Inflammatory macrophage treated with lipopolysaccharide for 1 hour (primary cell): ENCODE data around the gene PRXL2A.
A peak's percentile ranks its signal among the peaks of the same experiment; 100 is the strongest.
"Not testable (repeated sequence)": the region's sequence is repeated elsewhere in the genome, so short reads cannot be mapped to it uniquely, and the experiment has no call there.

Experiments
- DNase-seq, 2 donors: peaks; one replicate each; pipeline ENCODE4 v3.0.0-alpha.2; 2020 to 2022

Gene PRXL2A

DNA sequence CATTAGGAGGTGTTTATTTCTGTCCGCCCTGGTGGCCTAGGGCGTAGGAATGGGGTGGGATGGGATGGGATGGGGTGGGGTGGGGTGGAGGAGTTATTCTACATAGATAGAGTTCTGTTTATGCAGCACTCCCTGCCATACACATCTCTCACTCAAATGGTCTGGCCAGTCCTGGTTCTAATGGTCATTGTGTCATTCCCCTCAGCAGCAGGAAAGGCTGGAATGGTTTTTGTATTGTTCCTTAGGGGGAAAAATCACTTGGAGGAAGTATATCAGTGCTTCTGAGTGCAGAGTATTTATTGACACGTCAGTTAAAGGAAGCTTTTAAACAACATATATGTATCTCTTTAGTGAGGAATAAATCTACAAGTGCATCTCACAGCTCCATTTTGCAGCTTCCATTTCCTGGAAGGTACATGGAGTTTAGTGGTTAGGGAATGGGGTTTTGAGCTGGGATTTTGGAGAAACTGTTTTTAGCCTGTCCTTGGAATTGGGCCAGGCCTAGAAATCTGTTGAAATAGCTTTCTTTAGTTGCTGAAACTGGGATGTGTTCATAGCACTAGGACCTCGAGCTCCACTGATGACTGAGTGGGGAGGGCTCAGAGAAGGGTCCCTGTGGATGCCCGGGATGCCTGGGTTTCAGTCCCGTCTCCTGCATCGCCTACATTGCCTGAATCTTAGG is 54.1 kb downstream of the PRXL2A start:
- no peak for DNase-seq

DNA sequence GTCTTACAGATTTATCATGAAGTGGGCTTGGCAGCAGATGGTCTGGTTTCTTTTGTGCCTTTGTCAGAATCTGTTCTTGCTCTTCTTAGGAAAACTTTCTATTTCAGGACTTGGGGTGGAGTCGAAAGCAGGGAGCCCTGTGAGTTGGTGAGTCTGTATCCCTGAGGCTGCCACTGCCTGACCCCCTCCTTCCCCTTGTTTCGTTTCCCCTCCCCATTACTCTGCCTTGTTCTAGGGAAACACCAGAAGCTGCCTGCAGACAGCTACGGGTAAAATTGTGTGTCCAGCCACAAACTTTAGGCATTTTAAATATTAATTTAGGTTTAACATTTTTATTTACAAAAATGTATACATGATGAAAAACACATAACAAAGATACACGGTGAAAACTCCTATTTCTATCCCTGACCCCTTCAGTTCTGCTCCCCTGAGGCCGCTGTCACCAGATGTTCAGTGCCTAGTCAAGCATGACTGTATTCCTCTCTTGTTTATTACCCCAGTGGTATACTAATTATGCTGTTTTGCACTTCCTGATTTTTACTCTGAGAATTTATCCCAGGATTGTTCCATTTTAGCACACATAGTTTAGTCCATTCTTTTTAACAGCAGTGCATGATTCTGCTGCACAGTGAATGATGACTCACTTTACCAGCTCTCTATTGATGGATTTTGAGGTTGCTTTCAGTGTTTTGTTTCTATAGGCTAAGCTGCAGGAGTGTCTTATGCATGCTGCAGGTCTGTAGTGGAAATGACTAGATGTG is 54.8 kb downstream of the PRXL2A start:
- peak in 1 of 2 donors; percentile 51 for DNase-seq

DNA sequence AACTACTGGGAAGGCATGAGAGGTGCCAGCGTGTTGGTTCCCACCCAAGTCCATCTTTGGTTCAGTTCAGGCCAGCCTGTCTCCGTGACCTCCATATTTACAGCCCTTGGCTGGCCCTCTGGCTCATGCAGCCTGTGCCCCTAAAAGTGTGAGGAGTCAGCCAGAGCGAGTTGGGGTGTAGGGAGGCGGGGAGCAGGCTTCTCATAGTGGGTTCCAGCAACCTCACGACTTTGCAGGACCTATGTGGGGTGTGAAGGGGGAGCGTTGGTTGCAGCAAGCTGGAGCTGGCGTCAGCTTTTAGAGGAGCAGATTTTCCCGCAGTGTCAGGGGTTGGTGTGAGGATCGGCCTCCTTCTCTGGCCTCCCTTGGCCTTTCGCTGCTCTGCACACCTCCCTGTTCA is 55.5 kb downstream of the PRXL2A start:
- DNase-seq = no peak

- DNase-seq = no peak
These were observed 56.5 kb downstream of the PRXL2A start for GRCh38 chr10:80464557-80465450.

GRCh38 chr10:80465451-80465835 is 57.1 kb downstream of the PRXL2A start:
- DNase-seq = no peak

- no peak for DNase-seq
These were observed 57.7 kb downstream of the PRXL2A start for GRCh38 chr10:80465839-80466590.

DNA sequence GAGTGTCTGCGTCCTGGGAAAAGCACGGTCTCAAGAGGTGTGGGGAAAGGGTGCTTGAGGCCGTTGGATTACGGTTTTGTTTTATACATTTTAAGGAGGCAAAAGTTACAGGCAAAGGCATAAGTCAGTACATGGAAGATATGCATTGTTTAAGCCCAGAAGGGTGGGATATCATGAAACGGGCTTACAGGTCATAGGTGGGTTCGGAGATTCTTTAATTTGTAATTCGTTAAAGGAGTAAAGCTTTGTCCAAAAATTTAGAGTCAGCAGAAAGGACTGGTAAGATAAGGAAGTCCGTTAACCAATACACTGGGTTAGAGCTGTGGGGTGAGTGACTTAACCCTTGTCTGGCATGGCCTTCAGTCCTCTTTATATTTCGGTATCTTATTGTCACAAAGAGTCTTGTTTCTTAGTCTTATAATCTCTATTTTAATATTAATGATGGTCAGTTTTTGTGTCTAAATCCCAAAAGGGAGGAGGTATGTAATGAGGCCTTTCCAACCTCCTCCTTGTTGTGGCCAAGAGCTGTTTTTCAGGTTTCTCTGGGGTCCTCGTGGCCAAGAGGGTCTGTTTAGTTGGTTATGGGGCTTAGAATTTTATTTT is 58.5 kb downstream of the PRXL2A start:
- DNase-seq = no peak

GRCh38 chr10:80468002-80468401 is 59.7 kb downstream of the PRXL2A start:
- no peak for DNase-seq

GRCh38 chr10:80468806-80469421 is 60.6 kb downstream of the PRXL2A start:
- DNase-seq = no peak

DNA sequence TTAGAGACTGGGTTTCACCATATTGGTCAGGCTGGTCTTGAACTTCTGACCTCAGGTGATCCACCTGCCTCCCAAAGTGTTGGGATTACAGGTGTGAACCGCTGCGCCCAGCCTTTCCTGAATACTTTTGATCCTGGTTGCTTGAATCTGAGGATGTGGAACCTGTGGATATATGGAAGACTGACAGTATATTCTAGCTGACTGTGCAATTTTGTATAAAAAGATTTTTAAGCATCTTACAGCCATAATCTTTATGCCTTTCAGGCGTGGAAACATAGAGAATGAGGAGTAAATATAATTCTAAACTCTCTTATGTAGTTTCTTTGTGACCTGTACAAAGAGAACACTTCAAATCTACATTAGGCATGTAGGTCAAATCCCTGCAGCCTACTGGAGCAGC is 61.9 kb downstream of the PRXL2A start:
- no peak for DNase-seq

DNA sequence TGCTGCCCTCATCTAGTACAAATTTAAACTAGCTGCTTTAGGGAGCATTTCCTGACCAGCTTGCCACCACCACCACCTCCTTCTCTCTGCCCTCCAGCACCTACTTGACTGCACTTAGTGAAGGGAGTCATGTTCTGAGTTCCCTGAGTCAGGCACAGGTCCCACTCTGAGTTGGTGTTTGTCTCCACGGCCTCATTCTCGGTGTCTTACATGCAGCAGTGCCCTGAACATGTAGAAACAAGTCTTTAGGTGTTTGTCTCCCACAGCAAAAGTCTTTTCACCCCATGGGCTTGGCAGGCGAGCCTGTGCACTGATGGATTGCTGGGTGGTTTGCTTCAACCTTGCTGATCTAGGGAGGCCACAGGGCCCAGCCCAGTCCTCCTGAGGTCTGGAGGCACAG is 62.6 kb downstream of the PRXL2A start:
- DNase-seq = no peak

DNA sequence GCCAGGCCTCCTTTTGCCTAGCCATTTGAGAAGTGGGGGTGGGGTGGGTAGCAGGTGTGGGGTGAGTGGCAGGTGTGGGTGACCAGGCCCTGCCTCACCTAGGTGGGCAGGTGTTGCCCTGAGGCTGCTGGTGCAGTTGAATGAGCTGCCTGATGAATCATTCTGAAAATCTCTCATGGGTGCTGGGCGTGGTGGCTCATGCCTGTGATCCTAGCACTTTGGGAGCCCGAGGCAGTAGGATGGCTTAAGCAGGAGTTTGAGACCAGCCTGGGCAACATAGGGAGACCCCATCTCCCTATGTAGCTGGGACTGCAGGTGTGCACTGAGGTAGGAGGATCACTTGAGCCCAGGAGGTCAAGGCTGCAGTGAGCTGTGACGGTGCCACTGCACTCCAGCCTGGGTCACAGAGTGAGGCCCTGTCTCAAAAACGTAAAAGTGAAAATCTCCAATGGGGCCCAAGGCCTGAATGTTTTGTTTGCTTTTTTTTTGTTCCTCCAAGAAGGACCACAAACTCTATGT is 63.4 kb downstream of the PRXL2A start:
- no peak for DNase-seq

DNA sequence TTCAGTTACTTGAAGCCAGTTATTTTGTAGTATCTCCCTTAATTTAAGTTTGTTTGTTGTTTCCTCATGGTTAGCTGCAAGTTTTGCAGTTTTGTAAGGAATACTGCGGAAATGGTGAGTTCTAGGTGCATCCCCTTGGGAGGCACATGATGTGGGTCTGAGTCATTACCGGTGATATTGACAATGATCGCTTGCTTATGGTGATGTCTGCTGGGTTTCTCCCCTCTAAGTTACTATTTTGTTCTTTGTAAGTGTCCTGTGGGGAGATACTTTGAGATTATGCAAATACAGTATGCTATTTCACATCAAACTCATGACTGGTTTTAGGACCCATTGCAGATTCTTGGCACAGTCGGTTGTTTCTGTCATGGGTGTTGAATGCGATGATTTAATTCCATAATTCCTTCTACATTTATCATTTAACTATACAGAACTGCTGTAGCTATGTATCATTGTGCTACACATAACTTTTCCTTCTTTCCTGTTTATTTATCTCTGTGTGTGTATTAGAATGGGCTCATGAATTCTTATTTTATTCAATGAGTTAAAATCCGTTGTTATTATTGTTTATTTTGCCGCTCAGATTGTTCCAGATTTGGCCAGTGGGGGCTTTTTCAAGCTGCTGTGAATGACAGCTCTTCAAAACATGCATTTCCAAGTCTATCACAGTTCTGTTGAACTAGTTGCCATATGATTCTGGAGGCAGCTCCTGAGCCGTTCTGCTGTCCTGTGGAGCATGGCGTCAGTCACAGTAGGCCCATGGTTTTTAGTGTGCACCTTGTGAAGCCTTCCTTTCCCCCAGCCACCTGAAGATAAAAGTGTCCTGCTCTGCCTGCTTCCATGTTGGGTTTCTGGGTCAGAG is 64.1 kb downstream of the PRXL2A start:
- peak; percentile 83 to 98 for DNase-seq

- no peak for DNase-seq
These were observed 64.8 kb downstream of the PRXL2A start for GRCh38 chr10:80473096-80473657.

GRCh38 chr10:80473692-80474596 is 65.6 kb downstream of the PRXL2A start:
- no peak for DNase-seq

DNA sequence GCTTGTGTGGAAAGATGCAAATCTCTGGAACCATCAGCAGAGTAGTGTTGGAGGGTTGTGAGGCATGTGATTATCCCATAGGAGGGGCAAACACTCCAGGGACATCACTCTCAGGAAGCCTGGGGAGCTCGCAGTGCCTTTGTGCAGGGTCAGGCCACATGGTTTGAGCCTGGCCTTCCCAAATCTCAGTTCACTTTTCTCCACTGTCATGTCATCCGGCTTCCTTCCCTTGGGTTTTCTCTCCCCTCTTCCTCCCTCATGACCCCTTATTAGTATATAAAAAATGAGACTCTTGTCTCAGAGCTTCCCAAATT is 66.2 kb downstream of the PRXL2A start:
- no peak for DNase-seq

GRCh38 chr10:80474941-80475340 is 66.6 kb downstream of the PRXL2A start:
- no peak for DNase-seq

DNA sequence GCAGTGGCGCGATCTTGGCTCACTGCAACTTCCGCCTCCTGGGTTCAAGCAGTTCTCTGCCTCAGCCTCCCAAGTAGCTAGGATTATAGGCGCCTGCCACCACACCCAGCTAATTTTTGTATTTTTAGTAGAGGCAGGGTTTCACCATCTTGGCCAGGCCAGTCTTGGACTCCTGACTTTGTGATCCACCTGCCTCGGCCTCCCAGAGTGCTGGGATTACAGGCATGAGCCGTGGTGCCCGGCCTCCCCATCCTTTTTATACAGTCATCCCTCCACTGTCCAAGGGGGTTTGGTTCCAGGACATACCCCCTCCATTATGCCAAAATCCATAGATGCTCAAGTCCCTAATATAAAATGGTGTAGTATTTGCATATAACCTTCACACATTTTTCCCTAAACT is 67.3 kb downstream of the PRXL2A start:
- DNase-seq = not testable (repeated sequence)

- DNase-seq = no peak
These were observed 68.3 kb downstream of the PRXL2A start for GRCh38 chr10:80476685-80477084.
